Prostate gland (tissue), 1 donor: ENCODE results near the gene CYBA.

Experiments used
- POLR2A ChIP-seq: fragments of 450-650 bp; IDR thresholded peaks from one replicate; pipeline ENCODE4 v1.6.1; 2016; ENCODE audit warnings: antibody characterized with exemption, mild to moderate bottlenecking
- POLR2AphosphoS5 ChIP-seq: sonication (generic); formaldehyde crosslinking; IDR thresholded peaks from one replicate; pipeline ENCODE4 v1.6.1; 2017; ENCODE audit warnings: antibody characterized with exemption

- TF ChIP-seq POLR2A (no peak), POLR2AphosphoS5 (no peak)
These were observed 5.4 kb downstream of the CYBA start for GRCh38 chr16:88645455-88645854.
